HK-2 (cell line): ENCODE results near the gene FBF1.
"Not testable (repeated sequence)": the region's sequence is repeated elsewhere in the genome, so short reads cannot be mapped to it uniquely, and the experiment has no call there.

Experiments used
- DNase-seq: peaks from one replicate; pipeline ENCODE4 v3.0.0-alpha.2; 2018; ENCODE audit not compliant: unreplicated experiment

Gene FBF1

GRCh38 chr17:75875182-75875939 is 65.5 kb downstream of the FBF1 start:
- no peak for DNase-seq

DNA sequence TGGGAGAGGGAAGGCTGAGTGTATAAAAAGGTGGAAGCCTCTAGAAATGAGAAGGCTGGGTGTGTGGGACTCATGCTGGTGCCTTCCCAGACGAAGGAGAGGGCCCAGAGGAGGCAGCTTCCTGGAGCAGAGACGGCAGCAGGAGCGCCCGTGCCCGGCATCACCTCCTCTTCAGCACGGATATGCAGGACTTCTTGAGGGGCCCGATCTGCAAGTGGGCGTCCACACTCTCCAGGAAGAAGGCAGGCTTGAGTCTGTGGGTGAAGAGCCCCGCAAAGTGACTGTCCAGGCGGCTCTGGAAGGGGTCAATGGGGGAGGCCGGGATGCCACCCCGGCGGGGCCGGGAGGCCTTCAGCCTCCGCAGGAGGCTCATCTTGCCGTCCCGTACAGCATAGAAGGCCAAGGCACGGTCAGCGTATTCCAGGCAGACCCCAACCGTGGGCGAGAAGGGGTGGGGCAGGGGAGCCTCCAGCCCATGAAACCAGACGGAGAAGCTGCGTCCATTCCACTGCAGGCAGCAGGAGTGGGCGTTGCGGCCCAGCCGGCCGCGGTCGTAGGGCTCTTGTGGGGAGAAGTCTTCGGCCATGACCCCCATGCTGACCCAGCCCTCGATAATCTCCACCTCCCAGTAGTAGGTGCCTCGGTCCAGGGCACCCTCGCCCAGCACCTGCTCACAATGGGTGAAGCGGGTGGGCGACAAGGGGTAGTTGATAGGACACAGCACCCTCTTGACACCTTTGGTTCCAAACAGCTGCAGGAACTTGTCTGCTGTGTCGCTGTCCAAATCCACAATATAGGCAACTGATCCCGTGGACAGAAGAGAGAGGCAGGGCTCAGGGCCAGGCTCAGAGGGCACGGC is 66.3 kb downstream of the FBF1 start:
- no peak for DNase-seq

GRCh38 chr17:75873587-75874322 is 67.1 kb downstream of the FBF1 start:
- DNase-seq = no peak

- DNase-seq = peak; percentile 67
These were observed 68.1 kb downstream of the FBF1 start for GRCh38 chr17:75872434-75873351.

DNA sequence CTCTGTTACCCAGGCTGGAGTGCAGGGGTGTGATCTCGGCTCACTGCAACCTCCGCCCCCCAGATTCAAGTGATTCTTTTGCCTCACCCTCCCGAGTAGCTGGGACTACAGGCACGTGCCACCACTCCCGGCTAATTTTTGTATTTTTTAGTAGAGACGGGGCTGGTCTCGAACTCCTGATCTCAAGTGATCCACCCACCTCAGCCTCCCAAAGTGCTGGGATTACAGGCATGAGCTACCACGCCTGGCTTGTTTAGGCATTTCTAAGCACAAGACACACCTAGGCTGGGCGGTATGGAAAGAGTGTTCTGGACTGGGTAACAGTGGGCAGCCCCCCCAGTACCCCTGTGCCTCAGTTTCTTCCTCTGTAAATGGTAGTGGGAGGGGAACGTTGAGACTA is 70.6 kb downstream of the FBF1 start:
- not testable (repeated sequence) for DNase-seq

DNA sequence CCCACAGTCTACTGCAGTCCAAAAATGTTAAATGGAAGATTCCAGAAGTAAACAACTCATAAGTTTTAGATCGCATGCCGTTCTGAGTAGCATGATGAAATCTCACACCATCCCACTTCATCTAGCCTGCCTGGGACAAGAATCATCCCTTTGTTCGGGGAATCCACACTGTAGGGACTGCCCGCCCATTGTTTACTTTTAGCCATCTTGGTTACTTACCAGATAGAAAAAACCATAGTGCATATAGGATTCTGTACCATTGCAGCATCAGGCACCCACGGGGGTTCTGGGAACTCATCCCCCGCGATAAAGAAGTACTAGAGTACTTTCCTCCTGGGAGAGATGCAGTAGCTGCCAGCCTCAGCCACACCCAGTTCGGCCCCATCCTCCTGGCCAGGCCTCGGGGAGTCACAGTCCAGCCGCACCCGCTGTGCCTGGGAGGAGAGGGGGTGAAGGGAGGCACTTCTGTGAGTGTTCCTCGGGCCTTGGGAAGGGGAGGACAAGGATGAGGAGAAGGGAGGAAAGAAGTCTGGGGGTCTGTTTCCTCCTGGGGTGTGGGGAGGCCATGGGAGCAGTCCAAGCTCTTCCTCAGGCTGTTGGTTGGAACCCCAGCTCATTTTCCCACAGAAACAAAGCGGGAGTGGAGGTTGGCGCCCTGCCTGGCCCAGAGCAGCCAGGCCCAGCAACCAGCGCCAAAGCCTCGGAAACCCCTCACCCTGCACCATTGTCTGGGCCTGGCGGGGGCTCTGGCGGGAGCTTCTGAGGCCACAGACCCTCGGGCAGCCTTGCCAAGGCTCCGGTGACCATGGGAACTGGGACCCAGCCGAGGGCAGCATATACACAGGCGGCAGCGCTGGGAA is 71.3 kb downstream of the FBF1 start:
- DNase-seq = no peak

GRCh38 chr17:75868730-75869281 is 72.0 kb downstream of the FBF1 start:
- DNase-seq = not testable (repeated sequence)

GRCh38 chr17:75865404-75866188 is 75.2 kb downstream of the FBF1 start:
- DNase-seq = not testable (repeated sequence)

DNA sequence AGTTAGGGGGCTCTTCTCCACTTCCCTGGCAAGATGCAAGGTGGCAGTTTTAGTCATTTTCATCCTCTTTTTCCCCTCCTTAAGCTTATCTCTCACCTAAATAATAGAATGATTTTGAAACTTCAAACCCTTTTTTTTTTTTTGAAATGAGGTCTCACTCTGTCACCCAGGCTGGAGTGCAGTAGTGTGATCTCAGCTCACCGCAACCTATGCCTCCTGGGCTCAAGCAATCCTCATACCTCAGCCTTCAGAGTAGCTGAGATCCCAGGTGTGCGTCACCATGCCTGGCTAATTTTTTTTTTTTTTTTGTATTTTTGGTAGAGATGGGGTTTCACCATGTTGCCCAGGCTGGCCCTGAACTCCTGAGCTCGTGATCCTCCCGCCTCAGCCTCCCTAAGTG is 76.0 kb downstream of the FBF1 start:
- not testable (repeated sequence) for DNase-seq

DNA sequence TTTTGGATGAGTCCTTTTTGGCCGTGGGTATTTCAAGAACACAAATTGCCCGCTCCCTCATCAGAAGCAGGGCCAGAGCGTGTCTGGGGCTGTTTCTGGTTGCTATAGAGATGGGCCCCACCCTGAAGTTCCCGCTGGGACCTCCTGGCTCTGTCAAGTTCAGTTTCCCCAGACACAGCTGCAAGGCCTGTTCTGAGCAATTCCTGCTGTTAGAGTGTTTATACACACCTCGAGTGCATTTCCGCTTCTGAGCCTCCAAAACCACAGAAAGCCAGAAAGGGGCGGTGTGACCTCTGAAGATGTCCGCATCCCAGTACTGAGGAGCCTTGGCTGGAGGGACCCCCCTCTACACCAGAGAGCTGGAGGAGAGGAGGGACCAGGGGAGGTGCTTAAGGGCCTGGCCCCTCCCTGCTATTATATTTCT is 76.4 kb downstream of the FBF1 start:
- no peak for DNase-seq

DNA sequence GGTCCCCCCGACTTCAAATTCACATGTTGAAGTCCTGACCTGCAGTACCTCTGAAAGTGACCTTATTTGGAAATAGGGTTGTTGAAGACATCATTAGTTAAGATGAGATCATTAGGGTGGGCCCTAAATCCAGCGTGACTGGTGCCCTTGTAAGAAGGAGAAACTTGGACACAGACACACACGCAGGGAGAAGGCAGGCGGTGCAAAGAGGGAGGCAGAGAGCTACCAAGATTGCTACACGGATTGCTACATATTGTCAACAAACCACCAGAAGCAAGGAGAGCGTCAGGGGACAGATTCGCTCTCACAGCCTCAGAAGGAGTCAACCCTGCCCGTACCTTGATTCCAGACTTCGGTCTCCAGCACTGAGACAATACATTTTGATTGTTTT is 78.9 kb downstream of the FBF1 start:
- no peak for DNase-seq
